GM19023 (cell line): Measurements from ENCODE around the gene GGA1.

ENCODE experiments used
- ATAC-seq: cut with Tn5 transposase; IDR thresholded peaks from one replicate; pipeline ENCODE4 v1.9.1; 2021; ENCODE audit warnings: mild to moderate bottlenecking, moderate library complexity; ENCODE audit not compliant: unreplicated experiment

GGA1 gene, protein sequence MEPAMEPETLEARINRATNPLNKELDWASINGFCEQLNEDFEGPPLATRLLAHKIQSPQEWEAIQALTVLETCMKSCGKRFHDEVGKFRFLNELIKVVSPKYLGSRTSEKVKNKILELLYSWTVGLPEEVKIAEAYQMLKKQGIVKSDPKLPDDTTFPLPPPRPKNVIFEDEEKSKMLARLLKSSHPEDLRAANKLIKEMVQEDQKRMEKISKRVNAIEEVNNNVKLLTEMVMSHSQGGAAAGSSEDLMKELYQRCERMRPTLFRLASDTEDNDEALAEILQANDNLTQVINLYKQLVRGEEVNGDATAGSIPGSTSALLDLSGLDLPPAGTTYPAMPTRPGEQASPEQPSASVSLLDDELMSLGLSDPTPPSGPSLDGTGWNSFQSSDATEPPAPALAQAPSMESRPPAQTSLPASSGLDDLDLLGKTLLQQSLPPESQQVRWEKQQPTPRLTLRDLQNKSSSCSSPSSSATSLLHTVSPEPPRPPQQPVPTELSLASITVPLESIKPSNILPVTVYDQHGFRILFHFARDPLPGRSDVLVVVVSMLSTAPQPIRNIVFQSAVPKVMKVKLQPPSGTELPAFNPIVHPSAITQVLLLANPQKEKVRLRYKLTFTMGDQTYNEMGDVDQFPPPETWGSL

DNA sequence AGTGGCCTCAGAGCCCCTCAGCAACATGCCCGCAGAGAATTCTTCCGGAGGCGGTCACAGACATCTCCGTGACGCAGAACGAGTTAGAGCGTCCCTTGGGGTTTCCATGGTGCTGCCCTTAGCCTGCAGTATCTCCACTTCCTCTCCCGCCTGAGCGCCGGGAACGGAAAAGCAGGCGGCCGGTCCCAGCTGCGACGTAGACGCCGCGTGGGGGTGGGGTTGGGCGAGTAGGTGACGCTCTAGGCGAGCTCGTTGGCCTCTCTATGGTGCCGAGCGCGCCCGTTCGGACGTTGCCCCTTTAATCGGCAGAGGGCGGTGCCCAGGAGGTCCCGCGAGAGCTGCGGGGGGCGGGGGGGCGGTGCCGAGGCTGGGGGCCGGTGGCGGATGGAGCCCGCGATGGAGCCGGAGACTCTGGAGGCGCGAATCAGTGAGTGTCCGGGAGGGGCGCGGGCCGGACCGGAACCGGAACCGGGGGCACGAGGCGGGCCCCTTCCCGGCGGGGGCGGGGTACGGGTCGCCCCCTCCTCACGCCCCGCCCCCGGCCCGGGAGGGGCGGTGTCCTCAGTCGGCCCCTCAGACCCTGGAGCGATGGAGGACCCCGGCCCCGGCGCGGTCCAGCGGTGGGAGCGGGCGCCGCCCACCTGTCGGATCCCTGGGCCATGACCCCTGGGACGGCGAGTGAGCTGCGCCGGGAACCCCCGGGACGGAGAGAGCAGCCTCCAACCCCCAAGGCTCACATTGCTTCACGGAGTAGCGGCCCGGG lies at the start of gene GGA1:
Gene GGA1, plus strand, starts transcription at position 358 of the 763 bp plus-strand sequence. Its CDS starts 27 bp downstream, at position 385.
- ATAC-seq = peak; percentile 78

DNA sequence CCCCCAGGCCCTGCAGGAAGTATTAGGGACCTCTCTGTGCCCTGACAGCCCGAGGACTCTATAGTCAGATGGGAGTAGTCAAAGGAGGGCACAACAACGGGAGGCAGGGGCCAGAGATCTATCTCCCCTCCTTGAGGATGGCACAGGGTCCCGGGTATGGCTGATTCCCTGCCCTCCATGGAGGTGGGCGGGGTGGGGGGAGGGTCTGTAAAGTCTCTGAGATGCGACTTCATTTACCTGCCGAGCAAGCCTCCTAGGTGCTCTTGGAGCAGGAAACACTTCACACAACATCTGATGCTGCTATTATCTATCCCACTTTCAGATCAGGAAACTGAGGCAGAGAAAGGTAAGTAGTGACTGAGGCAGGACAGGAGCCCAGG lies 49.1 kb upstream of the GGA1 start:
- ATAC-seq = no peak

DNA sequence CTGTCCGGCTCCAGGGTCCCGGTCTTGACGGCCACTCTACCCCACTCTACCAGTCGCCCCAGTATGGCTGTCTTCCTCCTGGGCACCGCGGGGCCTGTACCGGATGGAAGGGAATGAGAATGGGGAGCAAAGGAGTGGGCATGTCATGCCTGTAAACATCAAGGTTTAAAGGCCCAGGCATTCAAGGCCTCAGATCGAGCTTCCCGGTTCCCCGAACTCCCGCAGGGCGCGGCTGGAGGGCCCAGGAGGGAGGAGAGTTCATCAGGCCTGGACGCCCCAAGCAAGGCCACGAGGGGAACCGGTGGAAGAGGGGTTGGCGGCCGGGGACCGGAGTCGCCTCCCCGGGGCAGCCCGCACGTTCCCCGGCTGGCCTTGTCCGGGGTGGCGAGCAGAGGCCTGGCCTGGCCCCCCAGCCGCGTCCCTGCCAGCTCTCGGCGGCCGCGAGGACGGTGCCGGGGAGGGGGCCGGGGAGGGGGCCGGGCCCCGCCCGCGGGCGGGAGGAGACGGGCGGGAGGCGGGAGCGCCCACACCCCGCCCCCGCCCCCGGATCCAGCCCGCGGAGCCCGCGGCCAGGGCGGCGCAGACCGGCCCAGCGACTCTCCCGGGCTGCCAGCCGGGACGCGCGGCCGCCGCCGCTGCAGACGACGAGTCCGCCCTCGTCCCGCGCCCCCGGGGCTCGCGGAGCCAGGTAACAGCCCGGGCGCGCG lies 48.6 kb upstream of the GGA1 start, which contains the start of gene CDC42EP1:
Gene CDC42EP1, plus strand, starts transcription at position 580 of the 707 bp plus-strand sequence. CDS start 5,870 bp downstream, outside the sequence.
- ATAC-seq = no peak

DNA sequence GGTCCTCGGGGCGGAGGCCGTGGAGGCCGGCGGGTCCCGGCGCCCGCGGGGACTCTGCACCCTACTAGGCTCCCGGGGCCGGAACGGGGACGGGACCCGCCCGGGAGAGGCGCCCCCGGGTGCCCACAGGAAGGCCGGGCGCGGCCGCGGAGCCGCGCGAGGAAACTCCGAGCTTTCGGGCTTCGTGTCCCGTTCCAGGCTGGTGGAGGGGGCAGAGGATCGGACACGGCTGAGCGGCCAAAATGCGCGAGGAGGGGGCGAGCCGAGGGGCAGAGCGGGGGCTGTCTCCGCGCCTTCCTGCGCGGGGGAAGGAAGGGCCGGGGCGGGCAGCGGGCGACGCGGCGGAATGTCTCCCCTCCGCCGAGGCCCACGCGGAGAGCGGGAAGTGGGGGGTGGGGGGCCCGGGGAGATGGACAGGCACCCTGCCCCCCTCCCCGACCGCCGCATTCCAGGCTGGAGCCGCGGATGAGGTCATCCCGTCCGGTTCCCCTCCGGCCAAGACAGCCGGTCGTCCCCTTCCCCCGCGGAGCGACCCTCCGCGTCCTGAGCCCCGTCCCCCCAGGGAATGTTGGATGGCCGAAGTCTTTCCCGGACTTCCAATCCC lies 47.9 kb upstream of the GGA1 start:
- ATAC-seq = no peak

DNA sequence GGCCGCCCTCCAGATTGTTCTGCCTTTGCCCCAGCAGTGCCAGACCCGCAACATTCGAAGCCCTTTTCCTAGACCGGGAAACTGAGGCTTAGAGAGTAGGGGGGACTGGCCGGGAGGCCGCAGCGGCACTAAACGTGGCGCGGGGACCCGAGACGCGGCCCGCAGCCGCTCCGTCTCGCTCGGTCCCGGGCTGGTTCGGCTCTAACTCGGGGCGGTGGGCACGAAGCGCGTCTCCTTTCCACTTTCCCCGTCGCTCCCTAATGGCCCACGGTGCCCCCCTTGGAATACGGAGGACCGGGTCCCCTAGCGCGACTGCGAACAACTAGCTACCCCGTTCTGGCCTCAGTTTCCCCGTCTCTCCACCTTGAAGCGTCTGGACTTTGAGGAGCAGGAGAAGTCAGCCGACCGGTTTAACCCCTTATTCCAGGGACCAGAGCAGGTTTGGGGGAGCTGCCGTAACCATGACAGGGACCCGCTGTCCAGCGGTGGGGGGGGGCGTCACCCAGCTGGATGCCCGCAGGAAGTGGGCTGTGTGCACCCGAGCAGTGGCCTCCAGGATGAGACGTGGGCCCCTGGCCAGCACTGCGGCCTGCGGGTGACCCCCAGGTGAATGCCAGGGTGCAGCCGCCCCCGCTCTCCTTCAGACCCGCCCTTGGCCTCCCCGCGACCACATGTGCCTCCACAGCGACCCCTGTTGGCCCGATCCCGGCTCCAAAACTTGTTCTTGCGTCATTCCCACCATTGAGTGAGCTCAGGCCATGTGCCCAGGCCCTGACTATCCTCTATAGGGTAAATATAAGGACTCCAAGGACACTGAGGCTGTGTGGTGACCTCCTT lies 47.2 kb upstream of the GGA1 start:
- ATAC-seq = no peak

DNA sequence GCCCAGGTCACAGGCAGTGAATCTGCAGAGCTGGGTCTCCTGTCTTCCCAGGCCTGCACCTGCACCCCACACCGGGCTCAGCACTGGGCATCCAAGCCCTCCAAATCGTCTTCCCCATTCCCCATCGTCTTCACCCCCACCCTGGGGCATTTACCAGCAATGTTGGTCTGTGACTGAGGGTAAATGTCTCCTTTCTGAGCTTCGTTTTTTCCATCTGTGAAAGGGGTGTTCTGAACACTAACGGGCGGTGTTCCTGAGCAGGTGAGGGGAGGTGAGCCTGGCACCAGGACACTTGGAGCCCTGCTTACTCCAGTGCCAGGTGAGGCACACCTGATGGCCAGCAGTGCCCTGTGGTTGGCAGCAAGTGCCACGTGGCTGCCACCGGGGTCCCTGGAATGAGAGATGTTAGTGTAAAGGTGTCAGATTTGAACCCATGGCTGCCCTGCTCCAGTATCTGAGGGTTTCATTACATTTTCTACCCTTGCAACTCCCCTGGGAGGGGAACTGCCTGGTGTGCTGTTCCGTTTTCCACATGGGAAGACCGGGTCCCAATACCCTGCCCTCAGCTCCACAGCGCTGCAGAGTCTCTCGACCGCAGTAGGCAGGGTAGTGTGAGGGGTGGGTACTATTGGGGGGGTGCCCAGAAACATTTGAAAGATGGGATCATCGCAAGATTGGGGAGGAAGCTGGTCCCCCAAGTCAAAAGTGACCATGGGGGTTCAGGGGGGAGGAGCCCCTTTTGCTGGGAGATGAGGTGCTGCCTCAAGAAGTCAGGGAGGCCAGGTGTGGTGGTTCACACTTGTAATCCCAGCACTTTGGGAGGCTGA lies 46.4 kb upstream of the GGA1 start:
- no peak for ATAC-seq

DNA sequence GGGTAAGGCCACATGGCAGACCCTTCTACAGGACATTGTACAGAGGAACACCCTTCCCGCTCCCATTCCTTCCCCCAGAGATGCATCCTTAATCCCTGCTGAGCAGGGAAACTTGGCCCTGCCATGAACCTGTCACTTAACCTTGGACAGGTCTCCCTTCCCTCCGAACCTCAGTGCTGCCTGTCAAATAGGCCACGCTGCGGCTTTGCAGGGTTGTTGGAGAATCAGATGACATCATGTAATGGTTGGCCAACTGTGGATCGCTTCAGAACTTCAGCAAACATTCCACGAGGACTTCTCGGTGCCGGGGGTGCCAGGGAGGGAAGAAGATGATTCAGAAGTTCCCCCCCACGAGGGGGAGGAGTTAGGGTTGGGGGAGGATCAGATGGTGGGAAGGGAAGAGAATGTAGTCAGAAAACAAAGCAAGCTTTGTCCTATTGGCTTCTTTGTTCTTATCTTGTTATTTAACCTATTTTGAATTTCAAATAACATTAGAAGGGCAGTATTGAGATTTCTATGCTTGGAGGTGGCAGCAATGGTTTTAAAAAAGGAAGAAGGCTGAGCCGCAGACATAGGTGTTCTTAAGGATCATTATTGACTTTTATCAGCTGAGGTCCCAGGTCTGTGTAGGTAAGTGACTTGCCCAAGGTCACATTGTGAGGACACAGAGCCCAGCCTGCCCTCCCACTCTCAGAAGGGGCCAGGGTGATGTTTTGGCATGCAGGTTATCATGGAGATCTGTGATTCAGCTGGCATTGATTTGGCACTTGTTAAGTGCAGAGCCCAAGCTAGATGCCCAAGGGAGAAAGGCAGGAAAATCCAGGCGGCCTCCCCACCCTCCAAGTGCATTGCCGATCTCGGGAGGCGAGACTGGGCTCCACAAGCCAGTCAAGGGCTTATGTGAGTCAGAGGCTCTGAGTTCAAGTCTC lies 45.2 kb upstream of the GGA1 start:
- ATAC-seq = no peak

DNA sequence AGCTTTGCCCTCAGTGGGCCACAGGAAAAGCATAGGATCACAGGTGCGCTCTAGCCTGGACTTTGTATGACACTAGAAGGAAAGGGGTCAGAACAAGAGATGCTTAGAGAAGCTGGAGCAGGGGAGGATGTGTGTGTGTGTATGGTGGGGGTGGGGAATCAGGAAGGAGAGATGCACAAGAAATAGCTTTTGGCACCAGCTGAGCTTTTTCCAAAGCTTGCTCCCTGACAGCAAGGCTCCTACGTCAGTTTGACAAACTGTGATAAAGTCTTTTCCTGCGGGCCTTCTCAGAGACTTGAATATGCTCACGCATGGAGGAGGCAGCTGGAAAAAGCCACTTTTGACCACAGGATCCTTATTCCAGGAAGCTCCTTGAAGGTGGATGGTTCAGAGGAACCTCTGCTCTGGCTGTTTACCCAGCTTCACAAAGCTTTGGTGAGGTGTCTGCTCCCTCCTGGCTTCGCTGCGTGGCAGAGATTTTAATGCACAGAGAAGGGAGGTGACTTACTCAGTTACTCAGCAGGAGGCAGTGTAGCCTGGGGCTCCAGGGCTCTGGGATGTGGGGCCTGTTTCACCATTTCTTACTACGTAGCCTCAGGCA lies 44.4 kb upstream of the GGA1 start:
- ATAC-seq = no peak

DNA sequence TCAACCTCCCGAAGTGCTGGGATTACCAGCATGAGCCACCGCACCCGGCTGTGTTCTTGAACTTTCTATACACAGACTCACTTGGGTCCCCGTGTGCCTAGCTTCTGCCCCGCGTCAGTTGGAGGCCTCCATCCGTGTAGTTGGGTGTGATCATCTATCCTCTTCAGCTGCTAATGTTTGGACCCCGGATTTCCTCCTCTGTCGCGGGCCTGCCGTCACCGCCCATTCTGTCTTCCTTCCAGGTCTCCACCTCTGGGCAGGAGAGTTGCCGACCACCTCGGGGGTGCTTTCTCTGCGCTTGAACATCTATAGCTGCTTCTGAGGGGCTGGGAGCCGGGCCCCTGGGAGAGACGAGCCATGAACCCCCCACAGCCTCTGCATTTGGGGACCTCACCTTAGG lies 42.8 kb upstream of the GGA1 start:
- no peak for ATAC-seq

DNA sequence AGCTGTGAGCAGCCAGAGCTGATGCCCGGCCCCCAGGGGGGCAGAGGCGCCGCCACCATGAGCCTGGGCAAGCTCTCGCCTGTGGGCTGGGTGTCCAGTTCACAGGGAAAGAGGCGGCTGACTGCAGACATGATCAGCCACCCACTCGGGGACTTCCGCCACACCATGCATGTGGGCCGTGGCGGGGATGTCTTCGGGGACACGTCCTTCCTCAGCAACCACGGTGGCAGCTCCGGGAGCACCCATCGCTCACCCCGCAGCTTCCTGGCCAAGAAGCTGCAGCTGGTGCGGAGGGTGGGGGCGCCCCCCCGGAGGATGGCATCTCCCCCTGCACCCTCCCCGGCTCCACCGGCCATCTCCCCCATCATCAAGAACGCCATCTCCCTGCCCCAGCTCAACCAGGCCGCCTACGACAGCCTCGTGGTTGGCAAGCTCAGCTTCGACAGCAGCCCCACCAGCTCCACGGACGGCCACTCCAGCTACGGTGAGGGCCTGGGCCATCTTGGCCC lies 42.3 kb upstream of the GGA1 start:
- no peak for ATAC-seq

DNA sequence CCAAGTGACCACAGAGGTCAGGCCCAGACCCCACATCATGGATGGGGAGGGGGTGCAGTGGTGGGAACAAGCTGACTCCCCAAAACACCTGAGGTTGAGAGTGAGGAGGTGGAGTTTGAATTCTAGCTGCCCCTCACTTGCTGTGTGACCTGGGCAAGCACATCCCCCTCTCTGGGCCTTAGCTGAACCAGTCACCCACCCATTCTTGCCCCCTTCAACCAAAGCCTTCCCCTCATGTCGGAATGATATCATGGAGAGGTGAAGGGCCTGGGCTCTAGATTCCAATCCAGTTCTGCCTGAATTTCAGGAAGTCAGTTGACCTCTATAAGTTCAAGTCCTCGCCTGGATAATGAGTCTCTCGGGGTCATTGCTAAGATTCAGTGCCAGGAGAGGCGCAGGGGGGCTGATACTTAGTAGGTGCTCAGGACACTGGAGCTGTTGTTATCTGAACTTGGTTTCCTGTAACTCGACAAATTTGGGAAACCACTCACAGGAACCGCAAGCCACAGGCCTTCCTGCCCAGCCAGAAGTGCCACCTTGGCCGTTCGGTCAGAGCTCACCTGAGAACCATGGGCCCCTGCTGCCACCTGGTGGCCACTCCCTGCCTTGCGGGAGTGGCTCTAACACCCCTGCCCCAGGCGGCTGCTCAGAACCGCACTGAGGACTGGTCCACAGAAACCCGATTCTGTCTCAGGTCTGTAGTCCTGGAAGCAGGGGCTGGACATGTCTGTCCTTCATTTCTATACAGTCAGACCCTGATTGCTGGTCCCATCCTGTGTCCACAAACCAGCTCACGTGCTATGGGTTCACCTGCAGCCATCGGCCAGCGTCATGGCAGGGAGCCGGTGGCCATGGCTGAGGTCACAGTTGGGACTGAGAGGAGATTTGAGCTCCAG lies 41.5 kb upstream of the GGA1 start:
- ATAC-seq = no peak

DNA sequence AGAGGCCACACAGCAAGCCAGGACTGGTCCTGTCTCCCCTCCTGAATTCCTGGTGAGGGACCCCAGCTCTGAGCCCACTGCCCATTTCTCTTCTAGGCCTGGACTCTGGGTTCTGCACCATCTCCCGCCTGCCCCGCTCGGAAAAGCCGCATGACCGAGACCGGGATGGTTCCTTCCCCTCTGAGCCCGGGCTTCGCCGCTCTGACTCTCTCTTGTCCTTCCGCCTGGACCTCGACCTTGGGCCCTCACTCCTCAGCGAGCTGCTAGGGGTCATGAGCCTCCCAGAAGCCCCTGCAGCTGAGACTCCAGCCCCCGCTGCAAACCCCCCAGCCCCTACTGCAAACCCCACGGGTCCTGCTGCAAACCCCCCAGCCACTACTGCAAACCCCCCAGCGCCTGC lies 40.6 kb upstream of the GGA1 start:
- ATAC-seq = no peak

DNA sequence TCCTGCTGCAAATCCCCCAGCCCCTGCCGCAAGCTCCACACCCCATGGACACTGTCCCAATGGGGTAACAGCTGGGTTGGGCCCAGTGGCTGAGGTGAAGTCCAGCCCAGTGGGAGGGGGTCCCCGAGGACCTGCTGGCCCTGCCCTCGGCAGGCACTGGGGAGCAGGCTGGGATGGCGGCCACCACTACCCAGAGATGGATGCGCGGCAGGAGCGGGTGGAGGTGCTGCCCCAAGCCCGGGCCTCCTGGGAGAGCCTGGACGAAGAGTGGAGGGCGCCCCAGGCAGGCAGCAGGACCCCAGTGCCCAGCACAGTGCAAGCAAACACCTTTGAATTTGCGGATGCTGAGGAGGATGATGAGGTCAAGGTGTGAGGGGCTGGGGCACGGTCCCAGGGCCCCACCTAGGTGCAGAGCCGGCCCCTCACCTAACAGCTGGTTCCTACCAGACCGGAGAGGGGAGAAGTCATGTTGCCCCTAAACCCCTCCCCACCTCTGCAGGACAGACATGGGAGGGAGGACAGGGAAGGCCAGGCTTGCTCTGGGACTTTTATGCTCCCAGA lies 40.1 kb upstream of the GGA1 start:
- ATAC-seq = no peak

DNA sequence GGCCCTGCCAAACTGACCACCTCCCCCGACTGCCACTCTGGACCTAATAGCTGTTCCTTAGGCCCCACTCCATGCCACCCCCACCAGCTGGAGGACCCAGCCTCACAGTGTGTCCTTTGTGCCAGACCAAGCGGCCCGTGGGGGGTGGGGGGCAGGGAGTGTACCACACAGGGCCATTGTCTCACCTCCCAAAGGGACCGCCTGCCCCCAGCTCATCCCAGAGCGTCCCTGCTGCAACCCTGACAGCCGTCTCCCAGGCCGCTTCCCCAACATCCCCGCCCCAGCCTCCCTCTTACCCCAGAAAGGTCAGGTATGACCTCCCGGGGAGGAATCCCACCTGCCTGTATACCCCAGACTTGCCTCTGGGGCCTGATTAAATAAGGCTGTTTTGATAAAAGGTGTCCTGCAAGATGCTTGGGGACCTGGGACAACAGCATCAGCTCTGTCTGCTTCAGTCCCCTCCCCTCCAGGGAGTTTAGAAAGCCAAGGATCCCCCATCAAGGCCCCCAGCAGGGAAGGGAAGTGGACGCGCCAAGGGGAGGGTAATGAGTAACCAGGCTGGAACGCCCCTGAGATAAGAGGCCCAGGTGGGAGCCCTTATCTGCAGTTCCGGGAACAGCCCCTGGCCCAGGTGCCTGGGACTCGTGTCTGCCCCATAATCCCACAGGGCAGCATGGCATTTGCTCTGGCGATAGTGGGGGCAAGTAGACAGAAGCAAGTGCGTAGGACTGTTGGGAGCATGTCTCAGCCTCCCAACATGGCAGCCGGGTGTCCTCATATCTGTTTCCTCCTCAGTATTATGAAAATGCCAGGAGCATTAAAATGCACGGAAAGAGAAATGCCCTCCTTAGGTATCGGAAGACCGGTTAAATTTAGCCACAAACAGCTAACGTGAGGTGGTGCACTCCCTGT lies 39.4 kb upstream of the GGA1 start:
- ATAC-seq = no peak
